Right lobe of liver (tissue), 6 donors: Measurements from ENCODE around the gene ADSS2. TPM values are rescaled to one million over a fixed set of nuclear protein-coding genes. Genes with fewer than 3 reads are reported as not detected.
A peak's percentile ranks its signal among the peaks of the same experiment; 100 is the strongest.

Experiments used
- ATAC-seq, 4 donors: fragments of 200-7000 bp; cut with Tn5 transposase; one replicate each; pipeline ENCODE4 v1.9.1; 2020; ENCODE audit warnings: mild to moderate bottlenecking in 4 of 4, moderate library complexity in 4 of 4
- DNase-seq, 3 donors: peaks; one replicate each; pipeline ENCODE4 v3.0.0-alpha.2; 2020
- H3K27ac ChIP-seq, 3 donors: fragments of 200-600 bp; one replicate each; pipeline ENCODE4 v1.8.0; 2022
- H3K27me3 ChIP-seq, 2 donors: fragments of 200-600 bp; one replicate each; pipeline ENCODE4 v1.8.0; 2022
- H3K36me3 ChIP-seq, 4 donors: fragments of 200-600 bp; sonication (generic) in 1 of 4; one replicate each; pipeline versions ENCODE4 v1.5.1 to v1.8.0; 2017 to 2022; ENCODE audit warnings: control low read depth in 1 of 4
- H3K4me1 ChIP-seq, 4 donors: fragments of 200-600 bp; sonication (generic) in 1 of 4; one replicate each; pipeline versions ENCODE4 v1.5.1 to v1.8.0; 2017 to 2022; ENCODE audit warnings: control low read depth in 1 of 4
- H3K4me3 ChIP-seq, 3 donors: fragments of 200-600 bp; one replicate each; pipeline ENCODE4 v1.8.0; 2022
- H3K9me3 ChIP-seq, 4 donors: fragments of 200-600 bp; sonication (generic) in 1 of 4; one replicate each; pipeline versions ENCODE4 v1.5.1 to v1.8.0; 2017 to 2022; ENCODE audit warnings: control low read depth in 1 of 4
- POLR2A ChIP-seq: fragments of 450-650 bp; IDR thresholded peaks from one replicate; pipeline ENCODE4 v1.6.1; 2017; ENCODE audit warnings: antibody characterized with exemption, mild to moderate bottlenecking
- whole genome bisulfite sequencing: methylation state at CpG from one replicate; pipeline ENCODE4 v1.1.6; 2018; ENCODE audit warnings: low coverage, low lambda C conversion rate; ENCODE audit not compliant: insufficient coverage; ENCODE audit errors: missing lambda C conversion rate; 5-methylcytosine and 5-hydroxymethylcytosine counted together
- intact Hi-C, 2 donors: fragments of 100-400 bp; cut with DNase I; formaldehyde crosslinking; loops; one replicate each; pipeline versions ENCODE4 v1.11.2 to v1.14.1; 2022
- total RNA-seq, 6 experiments: library from RNA; depleted of rRNA in 2 of 6; stranded (reverse); fragments of >200 nt in 2 of 6; fragmentation: NEBNext Ultra II Directional in 3 of 6; extraction: Animal tissue kit (Norgen Biotek cat#: 25700) in 3 of 6; gene quantifications; one replicate each; pipeline versions ENCODE4 v1.1.0 to v1.2.4, GENCODE V29; 2016 to 2023
- TF ChIP-seq, protein P1 (sequence below), 4 donors: fragments of 200-600 bp in 3 of 4; fragments of 450-650 bp in 1 of 4; IDR thresholded peaks; one replicate each; pipeline versions ENCODE4 v1.5.1 to v1.8.0; 2016 to 2022; ENCODE audit warnings: antibody characterized with exemption in 4 of 4, mild to moderate bottlenecking in 2 of 4
- donor health status: DM: no; HTN: yes; CAD: no.
- donor health status: DM: no; HTN: no; CAD: no.
- donor health status: DM: no; HTN: no; CAD: no.
- donor health status: DM: no; HTN: yes; CAD: no.
- donor health status: DM: no; HTN: yes; CAD: no.

Gene ADSS2
- total RNA-seq, 6 experiments from 2014 or later: 9.8 to 16.1 (median 14.5) TPM

DNA sequence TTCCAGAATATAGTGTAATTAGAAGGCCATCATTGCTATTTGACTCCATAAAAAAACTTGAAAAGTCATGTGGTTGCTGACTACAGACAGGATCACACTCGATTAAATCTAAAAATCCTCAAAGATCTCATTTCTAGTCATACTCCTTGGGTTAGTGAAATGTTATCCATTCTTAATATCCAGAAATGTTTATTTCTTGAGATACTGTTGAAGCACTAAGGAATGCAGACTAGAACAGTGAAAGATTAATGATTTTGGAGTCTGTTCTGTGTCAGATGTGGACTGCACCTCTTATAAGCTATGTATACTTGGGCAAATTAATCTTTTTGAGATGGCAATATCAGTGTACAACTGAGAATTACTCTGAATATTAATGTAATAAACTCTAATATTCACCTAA, 65.1 kb downstream of the ADSS2 start:
- H3K36me3 ChIP-seq: no peaks in the 10 kb centered on the region
- no peaks in the 10 kb centered on the region for H3K4me1 ChIP-seq
- WGBS: 73% methylated on average over 1 of the region's 1 CpG
- intact Hi-C loops: no loop called here
- no peaks in the 10 kb centered on the region for H3K27me3 ChIP-seq
- TF ChIP-seq, protein P1, sequence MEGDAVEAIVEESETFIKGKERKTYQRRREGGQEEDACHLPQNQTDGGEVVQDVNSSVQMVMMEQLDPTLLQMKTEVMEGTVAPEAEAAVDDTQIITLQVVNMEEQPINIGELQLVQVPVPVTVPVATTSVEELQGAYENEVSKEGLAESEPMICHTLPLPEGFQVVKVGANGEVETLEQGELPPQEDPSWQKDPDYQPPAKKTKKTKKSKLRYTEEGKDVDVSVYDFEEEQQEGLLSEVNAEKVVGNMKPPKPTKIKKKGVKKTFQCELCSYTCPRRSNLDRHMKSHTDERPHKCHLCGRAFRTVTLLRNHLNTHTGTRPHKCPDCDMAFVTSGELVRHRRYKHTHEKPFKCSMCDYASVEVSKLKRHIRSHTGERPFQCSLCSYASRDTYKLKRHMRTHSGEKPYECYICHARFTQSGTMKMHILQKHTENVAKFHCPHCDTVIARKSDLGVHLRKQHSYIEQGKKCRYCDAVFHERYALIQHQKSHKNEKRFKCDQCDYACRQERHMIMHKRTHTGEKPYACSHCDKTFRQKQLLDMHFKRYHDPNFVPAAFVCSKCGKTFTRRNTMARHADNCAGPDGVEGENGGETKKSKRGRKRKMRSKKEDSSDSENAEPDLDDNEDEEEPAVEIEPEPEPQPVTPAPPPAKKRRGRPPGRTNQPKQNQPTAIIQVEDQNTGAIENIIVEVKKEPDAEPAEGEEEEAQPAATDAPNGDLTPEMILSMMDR (IDR thresholded peaks at IDR 0.05): no peak
- TF ChIP-seq POLR2A: no peak
- no peak overlapping the region for H3K4me3 ChIP-seq
- no peak overlapping the region for H3K27ac ChIP-seq
- no peaks in the 10 kb centered on the region for H3K9me3 ChIP-seq
- DNase-seq (no peak), ATAC-seq (no peak)

DNA sequence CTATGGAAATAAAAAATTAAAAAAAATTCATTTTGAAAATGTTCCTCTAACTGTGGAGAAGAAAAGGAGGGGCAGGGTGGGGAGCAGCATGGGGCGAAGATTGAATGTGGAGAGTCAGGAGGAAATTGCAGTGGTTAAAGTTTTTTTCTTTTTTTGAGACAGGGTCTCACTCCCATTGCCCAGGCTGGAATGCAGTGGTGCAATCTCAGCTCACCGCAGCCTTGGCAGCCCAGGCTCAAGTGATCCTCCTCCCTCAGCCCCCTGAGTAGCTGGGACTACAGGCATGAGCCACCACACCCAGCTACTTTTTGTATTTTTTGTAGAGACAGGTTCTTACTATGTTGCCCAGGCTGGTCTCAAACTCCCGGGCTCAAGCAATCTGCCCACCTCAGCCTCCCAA, 67.6 kb downstream of the ADSS2 start:
- TF ChIP-seq, protein P1 (IDR thresholded peaks at IDR 0.05): no peak
- no peak for TF ChIP-seq POLR2A
- WGBS: 79% methylated on average over 2 of the region's 3 CpGs

DNA sequence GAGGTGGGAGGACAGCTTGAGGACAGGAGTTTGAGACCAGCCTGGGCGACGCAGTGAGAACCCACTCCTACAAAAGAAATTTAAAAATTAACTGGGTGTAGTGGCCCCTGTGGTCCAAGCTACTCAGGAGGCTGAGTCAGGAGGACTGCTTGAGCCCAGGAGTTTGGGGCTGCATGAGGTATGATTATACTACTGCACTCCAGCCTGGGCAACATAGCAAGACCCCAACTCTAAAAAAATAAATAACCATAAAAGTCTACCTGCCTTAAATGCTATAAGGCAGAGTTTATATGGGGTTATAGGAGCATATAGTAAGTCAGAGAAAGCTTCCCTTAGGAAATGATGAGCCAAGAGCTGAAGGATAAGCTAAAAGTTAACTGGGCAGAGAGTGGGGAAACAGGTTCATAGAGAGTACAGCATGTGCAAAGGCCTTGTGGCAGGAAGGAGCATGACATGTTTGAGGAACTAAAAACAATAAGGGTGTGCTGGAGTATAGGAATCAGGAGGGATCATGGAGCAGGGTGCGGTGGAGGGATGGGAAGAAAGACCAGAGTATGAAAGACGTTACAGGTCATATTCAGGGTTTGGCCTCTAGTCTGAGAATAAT, 68.3 kb downstream of the ADSS2 start:
- H3K9me3 ChIP-seq: no peaks in the 10 kb centered on the region
- no peaks in the 10 kb centered on the region for H3K36me3 ChIP-seq
- WGBS: 83% methylated on average over 4 of the region's 4 CpGs
- no peak for ATAC-seq
- no peak overlapping the region for H3K27ac ChIP-seq
- DNase-seq: no peak
- no peaks in the 10 kb centered on the region for H3K4me1 ChIP-seq
- no peaks in the 10 kb centered on the region for H3K27me3 ChIP-seq
- TF ChIP-seq POLR2A: no peak
- TF ChIP-seq, protein P1 (IDR thresholded peaks at IDR 0.05): no peak
- H3K4me3 ChIP-seq: no peak overlapping the region
- intact Hi-C loops: no loop called here

More for the DNA sequence above, 67.6 kb downstream of the ADSS2 start:
- no peaks in the 10 kb centered on the region for H3K36me3 ChIP-seq
- no peak overlapping the region for H3K4me3 ChIP-seq
- intact Hi-C loops: no loop called here
- no peak overlapping the region for H3K27ac ChIP-seq
- H3K4me1 ChIP-seq: no peaks in the 10 kb centered on the region
- H3K9me3 ChIP-seq: no peaks in the 10 kb centered on the region
- DNase-seq (no peak), ATAC-seq (no peak)
- no peaks in the 10 kb centered on the region for H3K27me3 ChIP-seq

DNA sequence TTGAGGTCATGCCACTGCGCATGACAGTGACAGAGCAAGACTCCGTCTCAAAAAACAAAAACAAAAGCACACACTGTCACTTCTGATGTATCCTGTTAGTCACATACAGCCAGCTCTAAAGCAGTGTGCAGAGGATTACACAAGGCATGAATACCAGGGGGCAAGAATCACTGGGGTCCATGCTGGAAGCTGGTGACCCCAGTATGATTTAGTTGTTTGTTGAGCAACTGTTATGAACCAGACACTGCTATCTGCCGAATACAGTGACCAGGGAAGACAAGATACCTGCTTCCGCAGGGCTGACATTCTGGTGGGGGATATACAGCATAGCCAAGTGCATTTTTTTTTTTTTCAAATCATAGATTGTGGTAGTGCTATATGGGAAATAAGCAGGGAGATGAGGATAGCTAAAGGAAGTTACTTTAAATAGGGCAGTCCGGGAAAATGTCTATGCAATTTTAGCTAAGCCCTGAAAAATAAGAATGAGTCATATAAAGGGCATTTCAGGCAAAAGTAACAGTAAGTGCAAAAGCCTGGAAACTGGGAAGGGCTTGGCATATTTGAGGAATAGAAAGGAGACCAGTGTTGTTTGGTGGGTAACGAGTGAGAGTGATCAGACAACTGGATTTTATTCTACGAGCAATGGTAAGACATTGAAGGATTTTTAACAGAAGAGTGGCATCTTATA, 69.7 kb downstream of the ADSS2 start:
- Histone ChIP-seq H3K9me3 (no peaks in the 10 kb centered on the region), H3K27me3 (no peaks in the 10 kb centered on the region), H3K4me3 (no peak overlapping the region), H3K4me1 (no peaks in the 10 kb centered on the region), H3K36me3 (no peaks in the 10 kb centered on the region), H3K27ac (no peak overlapping the region)
- intact Hi-C loops: no loop called here
- DNase-seq (no peak), ATAC-seq (peak in 1 of 4 donors; percentile 57)
- no peak for TF ChIP-seq POLR2A
- 80% methylated on average over 7 of the region's 7 CpGs for WGBS

DNA sequence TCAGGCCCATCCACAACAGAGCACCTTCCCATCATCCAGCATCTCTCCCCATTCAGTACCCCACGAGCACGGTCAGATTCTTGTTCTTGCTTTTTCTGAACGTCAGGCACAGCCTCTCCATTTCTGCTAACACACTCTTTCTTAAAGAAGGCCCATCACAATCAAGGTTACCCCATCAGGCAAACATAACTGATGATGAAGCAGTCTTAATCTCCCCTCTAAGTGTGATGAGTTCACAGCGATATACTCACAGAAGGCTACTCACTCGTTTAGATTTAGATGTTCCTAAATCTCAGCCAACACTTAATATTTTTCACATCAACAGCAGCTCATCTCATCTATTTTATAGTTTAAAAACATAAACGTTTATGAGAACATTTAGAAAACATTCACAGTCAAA, 75.6 kb downstream of the ADSS2 start:
- WGBS: 72% methylated on average over 6 of the region's 6 CpGs
- intact Hi-C loops: no loop called here
- H3K36me3 ChIP-seq: no peaks in the 10 kb centered on the region
- H3K27me3 ChIP-seq: no peaks in the 10 kb centered on the region
- ATAC-seq (no peak), DNase-seq (no peak)
- TF ChIP-seq, protein P1 (IDR thresholded peaks at IDR 0.05): no peak
- TF ChIP-seq POLR2A: no peak
- no peaks in the 10 kb centered on the region for H3K9me3 ChIP-seq
- H3K27ac ChIP-seq: no peak overlapping the region
- H3K4me3 ChIP-seq: no peak overlapping the region
- no peaks in the 10 kb centered on the region for H3K4me1 ChIP-seq
